ENCODE data around the gene SPAAR.
A peak's percentile ranks its signal among the peaks of the same experiment; 100 is the strongest.
"Not testable (repeated sequence)": the region's sequence is repeated elsewhere in the genome, so short reads cannot be mapped to it uniquely, and the experiment has no call there.

The SPAAR gene

GRCh38 chr9:35909274-35909673, at the start of gene SPAAR:
Gene SPAAR, plus strand, starts transcription at chr9:35909490. Its CDS starts 974 bp downstream, at chr9:35910464.
- no peak for DNase-seq

- DNase-seq: no peak
Measured at GRCh38 chr9:35859990-35860339, 49.3 kb upstream of the SPAAR start.

- DNase-seq: no peak
Measured at GRCh38 chr9:35861161-35861897, 48.0 kb upstream of the SPAAR start.

GRCh38 chr9:35862328-35862727, 47.0 kb upstream of the SPAAR start:
- no peak for DNase-seq

- no peak for DNase-seq
Measured at GRCh38 chr9:35863583-35863982, 45.7 kb upstream of the SPAAR start.

- DNase-seq: no peak
Measured at GRCh38 chr9:35864695-35865255, 44.5 kb upstream of the SPAAR start.

GRCh38 chr9:35867538-35867937, 41.8 kb upstream of the SPAAR start:
- DNase-seq: no peak

- DNase-seq: no peak
Measured at GRCh38 chr9:35868933-35869332, 40.4 kb upstream of the SPAAR start.

GRCh38 chr9:35869621-35870216, 39.6 kb upstream of the SPAAR start:
- no peak for DNase-seq

GRCh38 chr9:35870351-35870923, 38.9 kb upstream of the SPAAR start, which contains the start of gene OR13J1:
Gene OR13J1, minus strand, starts transcription at chr9:35870401. Its CDS starts 0 bp downstream, at chr9:35870401.
- DNase-seq: no peak

GRCh38 chr9:35871545-35871944, 37.7 kb upstream of the SPAAR start:
- no peak for DNase-seq

GRCh38 chr9:35872505-35872904, 36.8 kb upstream of the SPAAR start:
- DNase-seq: no peak

GRCh38 chr9:35882263-35882848, 26.9 kb upstream of the SPAAR start:
- peak; percentile 49 for DNase-seq

GRCh38 chr9:35882996-35883395, 26.3 kb upstream of the SPAAR start:
- DNase-seq: no peak

- DNase-seq: not testable (repeated sequence)
Measured at GRCh38 chr9:35884908-35885307, 24.4 kb upstream of the SPAAR start.

- no peak for DNase-seq
Measured at GRCh38 chr9:35891646-35892045, 17.6 kb upstream of the SPAAR start.

GRCh38 chr9:35892051-35892450, 17.2 kb upstream of the SPAAR start:
- no peak for DNase-seq

GRCh38 chr9:35896570-35896969, 12.7 kb upstream of the SPAAR start:
- DNase-seq: no peak

- not testable (repeated sequence) for DNase-seq
Measured at GRCh38 chr9:35897376-35898099, 11.8 kb upstream of the SPAAR start.

- DNase-seq: no peak
Measured at GRCh38 chr9:35898337-35898736, 11.0 kb upstream of the SPAAR start.

- DNase-seq: no peak
Measured at GRCh38 chr9:35899021-35899420, 10.3 kb upstream of the SPAAR start.

- DNase-seq: peak; percentile 7
Measured at GRCh38 chr9:35903049-35903448, 6.2 kb upstream of the SPAAR start.

GRCh38 chr9:35904338-35904737, 5.0 kb upstream of the SPAAR start:
- no peak for DNase-seq

Data from NCI-H510A treated with DMSO at 0.1 percent for 48 hours (cell line).